22Rv1 (cell line): ENCODE data around the gene TMEM132D.

Experiments
- ZFX ChIP-seq: fragments of 450-650 bp; IDR thresholded peaks from 2 replicates; pipeline ENCODE4 v1.6.1; 2017; ENCODE audit warnings: antibody characterized with exemption, borderline replicate concordance
- TF ChIP-seq, protein P1 (sequence below): fragments of 450-650 bp; IDR thresholded peaks from 2 replicates; pipeline ENCODE4 v1.5.1; 2017; ENCODE audit warnings: mild to moderate bottlenecking

DNA sequence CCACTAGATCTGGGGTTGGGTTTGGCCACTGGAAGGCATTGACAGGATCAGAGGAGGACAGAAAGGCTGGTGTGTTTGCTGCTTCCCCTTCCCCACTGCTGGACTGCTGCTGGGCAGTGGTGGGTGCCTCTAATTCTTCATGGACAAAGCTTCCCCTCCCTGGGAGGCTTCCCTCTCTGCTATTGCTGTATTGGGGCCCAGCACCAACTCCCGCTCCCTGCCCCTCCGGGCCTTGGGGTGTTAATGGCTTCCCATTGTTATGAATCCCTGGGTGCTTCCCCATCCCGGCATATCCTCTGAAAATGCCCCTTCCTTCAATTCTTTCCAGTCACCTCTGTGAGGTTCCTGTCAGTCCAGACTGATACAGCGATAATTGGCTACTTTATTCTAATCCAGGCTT lies 740.4 kb downstream of the TMEM132D start:
- TF ChIP-seq, protein P1, sequence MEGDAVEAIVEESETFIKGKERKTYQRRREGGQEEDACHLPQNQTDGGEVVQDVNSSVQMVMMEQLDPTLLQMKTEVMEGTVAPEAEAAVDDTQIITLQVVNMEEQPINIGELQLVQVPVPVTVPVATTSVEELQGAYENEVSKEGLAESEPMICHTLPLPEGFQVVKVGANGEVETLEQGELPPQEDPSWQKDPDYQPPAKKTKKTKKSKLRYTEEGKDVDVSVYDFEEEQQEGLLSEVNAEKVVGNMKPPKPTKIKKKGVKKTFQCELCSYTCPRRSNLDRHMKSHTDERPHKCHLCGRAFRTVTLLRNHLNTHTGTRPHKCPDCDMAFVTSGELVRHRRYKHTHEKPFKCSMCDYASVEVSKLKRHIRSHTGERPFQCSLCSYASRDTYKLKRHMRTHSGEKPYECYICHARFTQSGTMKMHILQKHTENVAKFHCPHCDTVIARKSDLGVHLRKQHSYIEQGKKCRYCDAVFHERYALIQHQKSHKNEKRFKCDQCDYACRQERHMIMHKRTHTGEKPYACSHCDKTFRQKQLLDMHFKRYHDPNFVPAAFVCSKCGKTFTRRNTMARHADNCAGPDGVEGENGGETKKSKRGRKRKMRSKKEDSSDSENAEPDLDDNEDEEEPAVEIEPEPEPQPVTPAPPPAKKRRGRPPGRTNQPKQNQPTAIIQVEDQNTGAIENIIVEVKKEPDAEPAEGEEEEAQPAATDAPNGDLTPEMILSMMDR: no peak
- TF ChIP-seq ZFX: no peak
